Transverse colon (tissue), 4 donors: ENCODE measurements around the gene GRIN3B. TPM values are rescaled to one million over a fixed set of nuclear protein-coding genes. Genes with fewer than 3 reads are reported as not detected.

Source experiments
- DNase-seq: peaks from one replicate; pipeline ENCODE4 v3.0.0-alpha.2; 2019
- H3K27ac ChIP-seq, 4 donors: fragments of 200-600 bp; sonication (generic); 2 replicates each; pipeline ENCODE4 v1.5.1; 2016 to 2018; ENCODE audit warnings: inconsistent platforms in 4 of 4
- H3K27me3 ChIP-seq: fragments of 200-600 bp; sonication (generic); 2 replicates; pipeline ENCODE4 v1.5.1; 2017; ENCODE audit warnings: inconsistent platforms
- H3K36me3 ChIP-seq, 4 donors: fragments of 200-600 bp; sonication (generic); 2 replicates each; pipeline ENCODE4 v1.5.1; 2017 to 2019; ENCODE audit warnings: inconsistent platforms in 4 of 4
- H3K4me1 ChIP-seq, 4 donors: fragments of 200-600 bp; sonication (generic); 2 replicates each; pipeline ENCODE4 v1.5.1; 2017 to 2020; ENCODE audit warnings: inconsistent platforms in 4 of 4
- H3K4me3 ChIP-seq, 4 donors: fragments of 200-600 bp; sonication (generic); 1 replicate in 1 of 4; 2 replicates in 3 of 4; pipeline versions ENCODE4 v1.5.1 to v1.6.1; 2017 to 2019; ENCODE audit warnings: inconsistent platforms in 4 of 4
- H3K9me3 ChIP-seq, 2 donors: fragments of 200-600 bp; sonication (generic); 2 replicates each; pipeline ENCODE4 v1.5.1; 2017 to 2019; ENCODE audit warnings: inconsistent platforms in 2 of 2
- EP300 ChIP-seq: sonication (generic); formaldehyde crosslinking; IDR thresholded peaks from one replicate; pipeline ENCODE4 v1.6.1; 2017; ENCODE audit warnings: antibody characterized with exemption, low read depth
- POLR2A ChIP-seq: fragments of 450-650 bp; IDR thresholded peaks from one replicate; pipeline ENCODE4 v1.6.1; 2016; ENCODE audit warnings: antibody characterized with exemption, mild to moderate bottlenecking, moderate library complexity
- POLR2AphosphoS5 ChIP-seq, 3 donors: sonication (generic); formaldehyde crosslinking; IDR thresholded peaks; one replicate each; pipeline ENCODE4 v1.6.1; 2016; ENCODE audit warnings: antibody characterized with exemption in 3 of 3
- WGBS, 2 donors: methylation state at CpG; one replicate each; pipeline ENCODE4 v1.1.5; 2018; ENCODE audit warnings: low coverage in 1 of 2; 5-methylcytosine and 5-hydroxymethylcytosine counted together
- in situ Hi-C, 4 donors: fragments of 200-750 bp; cut with MboI; loops; one replicate each; pipeline versions ENCODE4 v1.15.0 to v1.15.1; 2017; ENCODE audit warnings: low sequenced_read_pairs in 3 of 4, low pct_ligation_motif_present in 1 of 4, low pct_unique_long_range_greater_than_20kb in 1 of 4
- intact Hi-C: fragments of 100-400 bp; cut with DNase I; formaldehyde crosslinking; loops from one replicate; pipeline ENCODE4 v1.15.1; 2023; ENCODE audit warnings: low total_unique reads
- total RNA-seq, 4 donors: library from RNA; depleted of rRNA; stranded (reverse); fragments of >200 nt; gene quantifications; one replicate each; pipeline ENCODE4 v1.1.0, GENCODE V29; 2016
- TF ChIP-seq, protein P1 (sequence below), 5 experiments: fragments of 200-600 bp in 3 of 5; fragments of 450-650 bp in 2 of 5; sonication (generic) in 3 of 5; IDR thresholded peaks; 1 replicate in 2 of 5; 2 replicates in 3 of 5; pipeline ENCODE4 v1.5.1; 2016 to 2017; ENCODE audit warnings: antibody characterized with exemption in 5 of 5, inconsistent platforms in 3 of 5, mild to moderate bottlenecking in 2 of 5, moderate library complexity in 1 of 5

GRIN3B gene
- total RNA-seq, 4 donors from 2014 or later = 1.6 TPM; not detected in 3

DNA sequence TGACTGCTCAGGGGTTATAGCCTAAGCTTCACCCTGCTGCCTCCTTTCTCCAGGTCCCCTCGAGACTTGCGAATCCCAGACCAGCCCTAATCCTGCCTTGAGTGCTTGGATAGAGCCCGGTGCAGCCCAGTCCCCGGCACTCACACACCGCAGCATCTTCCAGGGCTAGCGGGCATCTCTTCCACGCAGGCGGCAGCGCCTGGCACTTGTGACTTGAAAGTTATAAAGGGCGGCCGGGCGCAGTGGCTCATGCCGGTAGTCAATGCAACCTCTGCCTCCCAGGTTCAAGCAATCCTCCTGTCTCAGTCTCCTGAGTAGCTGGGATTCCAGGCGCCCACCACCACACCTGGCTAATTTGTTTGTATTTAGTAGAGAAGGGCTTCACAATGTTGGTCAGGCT, 14.1 kb upstream of the GRIN3B start:
- Histone ChIP-seq H3K4me1 (peaks cover 11 to 27% (median 22%) of the 10 kb centered on the region in 4 donors), H3K36me3 (no peaks in the 10 kb centered on the region), H3K27me3 (no peaks in the 10 kb centered on the region), H3K9me3 (no peaks in the 10 kb centered on the region), H3K27ac (no peak overlapping the region), H3K4me3 (no peak overlapping the region)
- WGBS, 2 donors = 91% methylated on average over 13 of the region's 14 CpGs; no CpG with 5 or more reads in 1 of the 2 donors
- in situ Hi-C loops (loop anchor here (10.0 to 25.0 kb wide), 4 partner anchors 61 to 221 kb away; partner anchors contain the start of genes CFD (in 2 of the 4), ELANE (in 2 of the 4) and ARID3A (in 1 of the 4)), intact Hi-C loops (no loop called here)
- no peak for TF ChIP-seq POLR2AphosphoS5 (IDR thresholded peaks at IDR 0.05)
- no peak for TF ChIP-seq POLR2A
- TF ChIP-seq EP300 = no peak
- TF ChIP-seq, protein P1, sequence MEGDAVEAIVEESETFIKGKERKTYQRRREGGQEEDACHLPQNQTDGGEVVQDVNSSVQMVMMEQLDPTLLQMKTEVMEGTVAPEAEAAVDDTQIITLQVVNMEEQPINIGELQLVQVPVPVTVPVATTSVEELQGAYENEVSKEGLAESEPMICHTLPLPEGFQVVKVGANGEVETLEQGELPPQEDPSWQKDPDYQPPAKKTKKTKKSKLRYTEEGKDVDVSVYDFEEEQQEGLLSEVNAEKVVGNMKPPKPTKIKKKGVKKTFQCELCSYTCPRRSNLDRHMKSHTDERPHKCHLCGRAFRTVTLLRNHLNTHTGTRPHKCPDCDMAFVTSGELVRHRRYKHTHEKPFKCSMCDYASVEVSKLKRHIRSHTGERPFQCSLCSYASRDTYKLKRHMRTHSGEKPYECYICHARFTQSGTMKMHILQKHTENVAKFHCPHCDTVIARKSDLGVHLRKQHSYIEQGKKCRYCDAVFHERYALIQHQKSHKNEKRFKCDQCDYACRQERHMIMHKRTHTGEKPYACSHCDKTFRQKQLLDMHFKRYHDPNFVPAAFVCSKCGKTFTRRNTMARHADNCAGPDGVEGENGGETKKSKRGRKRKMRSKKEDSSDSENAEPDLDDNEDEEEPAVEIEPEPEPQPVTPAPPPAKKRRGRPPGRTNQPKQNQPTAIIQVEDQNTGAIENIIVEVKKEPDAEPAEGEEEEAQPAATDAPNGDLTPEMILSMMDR (IDR thresholded peaks at IDR 0.05) = no peak
- DNase-seq = no peak

DNA sequence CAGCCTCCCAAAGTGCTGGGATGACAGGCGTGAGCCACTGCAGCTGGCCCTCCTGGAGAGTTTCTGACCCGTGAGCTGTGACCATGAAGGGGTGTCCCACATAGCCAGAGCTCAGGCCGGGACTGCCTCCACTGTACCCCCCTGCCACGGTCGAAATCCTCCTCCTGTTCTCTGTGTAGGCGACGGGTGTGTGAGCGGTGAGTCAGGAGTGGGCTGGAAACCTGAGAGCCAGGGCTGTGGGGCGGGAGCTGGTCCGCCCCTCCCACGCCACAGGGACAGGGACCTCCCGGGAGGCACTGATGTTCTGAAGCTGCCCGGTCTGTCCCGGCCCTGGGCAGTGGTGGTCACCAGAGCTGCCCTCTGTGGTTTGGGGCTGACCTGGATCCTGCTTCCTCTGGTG, 12.1 kb upstream of the GRIN3B start:
- DNase-seq = no peak
- WGBS, 2 donors = 94% methylated on average over 14 of the region's 14 CpGs; no CpG with 5 or more reads in 1 of the 2 donors
- Histone ChIP-seq H3K36me3 (no peaks in the 10 kb centered on the region), H3K27ac (no peak overlapping the region), H3K27me3 (no peaks in the 10 kb centered on the region), H3K4me3 (no peak overlapping the region), H3K9me3 (no peaks in the 10 kb centered on the region), H3K4me1 (peaks cover 6 to 19% (median 14%) of the 10 kb centered on the region in 4 donors)
- TF ChIP-seq POLR2A (no peak), POLR2AphosphoS5 (IDR thresholded peaks at IDR 0.05) (no peak), EP300 (no peak)
- TF ChIP-seq, protein P1 (IDR thresholded peaks at IDR 0.05) = no peak
- intact Hi-C loops = no loop called here
- in situ Hi-C loops = loop anchor here (10.0 to 25.0 kb wide), 4 partner anchors 63 to 223 kb away; partner anchors contain the start of genes CFD (in 2 of the 4), ELANE (in 2 of the 4) and ARID3A (in 1 of the 4)

DNA sequence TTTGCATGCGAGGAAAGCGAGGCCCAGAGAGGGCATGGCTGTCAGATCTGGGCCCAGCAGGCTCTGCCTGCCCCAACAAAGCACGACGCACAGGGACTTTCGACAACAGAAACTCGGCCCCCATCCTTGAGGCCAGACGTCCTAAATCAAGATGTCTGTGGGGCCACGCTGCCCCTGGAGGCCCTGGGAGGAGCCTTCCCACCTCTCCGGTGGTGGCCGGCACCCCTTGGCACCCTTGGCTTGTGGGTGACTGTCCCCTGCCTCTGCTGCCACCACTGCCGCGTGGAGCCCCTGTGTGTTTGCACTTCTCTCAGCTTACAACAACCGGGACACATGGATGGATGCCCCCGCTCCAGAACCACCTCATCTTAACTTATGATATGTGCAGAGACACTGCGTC, 11.7 kb upstream of the GRIN3B start:
- Histone ChIP-seq H3K4me1 (peaks cover 4 to 15% (median 11%) of the 10 kb centered on the region in 4 donors), H3K4me3 (no peak overlapping the region), H3K27ac (no peak overlapping the region), H3K36me3 (no peaks in the 10 kb centered on the region), H3K9me3 (no peaks in the 10 kb centered on the region), H3K27me3 (no peaks in the 10 kb centered on the region)
- in situ Hi-C loops (loop anchor here (10.0 to 25.0 kb wide), 4 partner anchors 64 to 224 kb away; partner anchors contain the start of genes CFD (in 2 of the 4), ELANE (in 2 of the 4) and ARID3A (in 1 of the 4)), intact Hi-C loops (no loop called here)
- 91% methylated on average over 15 of the region's 15 CpGs; no CpG with 5 or more reads in 1 of the 2 donors for whole genome bisulfite sequencing, 2 donors
- DNase-seq = no peak
- TF ChIP-seq EP300 (no peak), POLR2A (no peak), POLR2AphosphoS5 (IDR thresholded peaks at IDR 0.05) (no peak)
- TF ChIP-seq, protein P1 (IDR thresholded peaks at IDR 0.05) = no peak

DNA sequence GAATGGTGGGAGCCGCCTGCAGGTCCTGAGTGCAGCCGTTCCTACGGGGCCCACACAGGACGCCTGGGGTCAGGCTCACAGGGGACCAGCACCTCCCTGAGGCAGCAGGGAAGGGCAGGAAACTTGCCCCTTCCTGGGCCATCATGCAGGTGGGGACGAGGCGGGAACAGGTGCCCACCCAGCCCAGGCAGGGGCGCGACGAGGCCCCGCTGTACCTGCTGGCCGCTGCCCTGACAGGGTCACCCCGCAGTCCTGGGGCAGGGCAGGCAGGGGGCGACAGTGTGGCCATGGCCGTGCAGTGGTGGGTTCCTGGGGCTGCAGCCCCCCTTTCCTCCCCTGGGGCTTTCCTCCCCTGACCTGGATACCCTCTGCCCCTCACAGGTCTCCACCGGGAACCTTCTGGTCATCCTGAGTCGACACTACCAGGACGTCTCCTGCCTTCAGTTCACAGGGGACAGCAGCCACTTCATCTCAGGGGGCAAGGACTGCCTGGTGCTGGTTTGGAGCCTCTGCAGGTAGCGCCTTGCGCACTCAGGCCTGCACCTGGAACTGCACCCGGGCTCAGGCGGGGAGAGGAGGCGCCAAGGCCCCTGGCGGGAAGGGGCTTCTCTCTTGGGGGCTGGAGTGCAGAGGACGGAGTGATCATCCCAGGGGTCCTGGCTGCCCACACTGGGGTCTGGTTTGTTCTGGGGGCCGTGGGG, 10.7 kb upstream of the GRIN3B start:
- H3K27ac ChIP-seq = no peak overlapping the region
- DNase-seq = no peak
- no peak overlapping the region for H3K4me3 ChIP-seq
- H3K4me1 ChIP-seq = peaks cover 0 to 10% (median 6%) of the 10 kb centered on the region in 4 donors
- TF ChIP-seq EP300 (no peak), POLR2AphosphoS5 (IDR thresholded peaks at IDR 0.05) (no peak), POLR2A (no peak)
- TF ChIP-seq, protein P1 (IDR thresholded peaks at IDR 0.05) = no peak
- no peaks in the 10 kb centered on the region for H3K9me3 ChIP-seq
- in situ Hi-C loops (loop anchor here (10.0 to 25.0 kb wide), 4 partner anchors 65 to 225 kb away; partner anchors contain the start of genes CFD (in 2 of the 4), ELANE (in 2 of the 4) and ARID3A (in 1 of the 4)), intact Hi-C loops (no loop called here)
- 89% methylated on average over 25 of the region's 25 CpGs; no CpG with 5 or more reads in 1 of the 2 donors for WGBS, 2 donors
- no peaks in the 10 kb centered on the region for H3K36me3 ChIP-seq
- H3K27me3 ChIP-seq = peaks cover 3% of the 10 kb centered on the region
